GM12892 (cell line): ENCODE data around the gene CPNE1.

Experiments used
- POLR2A ChIP-seq: IDR thresholded peaks from 2 replicates; pipeline ENCODE4 v1.6.1; 2011; ENCODE audit warnings: low read depth, low read length, control low read depth
- POLR2AphosphoS5 ChIP-seq: IDR thresholded peaks from 2 replicates; pipeline ENCODE4 v1.6.1; 2011; ENCODE audit warnings: low read depth, low read length, control low read depth

- TF ChIP-seq POLR2A = no peak
- TF ChIP-seq POLR2AphosphoS5 = no peak
Measured at GRCh38 chr20:35654415-35654814, 10.3 kb downstream of the CPNE1 start.
